HCT116 (cell line): ENCODE data around the gene ADARB1. TPM values are rescaled to one million over a fixed set of nuclear protein-coding genes. Genes with fewer than 3 reads are reported as not detected.

Source experiments
- ATAC-seq: fragments of 200-7000 bp; cut with Tn5 transposase; 2 replicates; pipeline ENCODE4 v1.9.1; 2020; ENCODE audit warnings: mild to moderate bottlenecking, moderate library complexity
- BruUV-seq: library from RNA; stranded (reverse); fragments of 400-500 nt; replicated peaks from 2 replicates; lab custom pipeline; 2021; lab: Mats Ljungman, UMichigan
- CTCF ChIA-PET: fragments of 300-600 bp; sonication (Branson Sonifier 250); formaldehyde crosslinking; loops from one replicate; lab custom pipeline; 2021; ENCODE audit warnings: antibody characterized with exemption; lab: Charles Lee
- POLR2A ChIA-PET: fragments of 300-600, 350-600 bp; sonication (Branson Sonifier 250); formaldehyde crosslinking; loops from one replicate; lab custom pipeline; 2021; ENCODE audit warnings: antibody characterized with exemption; lab: Charles Lee
- RAD21 ChIA-PET, 2 experiments: fragments of 300-600 bp; sonication (Branson Sonifier 250); formaldehyde crosslinking; loops; one replicate each; lab custom pipeline; 2023; ENCODE audit warnings: low total read pairs in 2 of 2; ENCODE audit not compliant: uncharacterized antibody in 2 of 2, unreplicated experiment in 2 of 2, low non-redundant PET in 1 of 2; lab: Charles Lee
- DNase-seq: peaks from one replicate; pipeline ENCODE4 v3.0.0-alpha.2; 2010; ENCODE audit warnings: low read depth, low spot score
- H2AFZ ChIP-seq: fragments of 200-600 bp; shearing (Covaris generic), sonication (generic); 2 replicates; pipeline ENCODE4 v1.6.1; 2017; ENCODE audit warnings: low read depth, mixed run types, mixed read lengths, antibody characterized with exemption, low read length; ENCODE audit not compliant: poor library complexity, severe bottlenecking
- H3K27ac ChIP-seq: 2 replicates; pipeline ENCODE4 v1.5.1; 2012; ENCODE audit warnings: low read depth, low read length
- H3K27me3 ChIP-seq: fragments of 200-600 bp; sonication (generic); 2 replicates; pipeline ENCODE4 v1.6.1; 2016; ENCODE audit warnings: mixed run types, low read length, mixed read lengths; ENCODE audit not compliant: insufficient read depth
- H3K36me3 ChIP-seq, 2 experiments: fragments of 200-500 bp in 1 of 2; fragments of 200-600 bp in 1 of 2; sonication (Bioruptor generic) in 1 of 2; sonication (generic) in 1 of 2; 2 replicates each; pipeline versions ENCODE4 v1.5.1 to v1.6.1; 2014 to 2016; ENCODE audit warnings: low read length in 2 of 2, inconsistent platforms in 1 of 2, mixed read lengths in 1 of 2, mixed run types in 1 of 2; ENCODE audit not compliant: insufficient read depth in 2 of 2, control insufficient read depth in 1 of 2
- H3K4me1 ChIP-seq, 2 experiments: fragments of 200-600 bp in 1 of 2; sonication (generic) in 1 of 2; 2 replicates each; pipeline versions ENCODE4 v1.5.1 to v1.6.1; 2012 to 2017; ENCODE audit warnings: low read length in 2 of 2, inconsistent platforms in 1 of 2, mild to moderate bottlenecking in 1 of 2, mixed read lengths in 1 of 2, mixed run types in 1 of 2, moderate library complexity in 1 of 2; ENCODE audit not compliant: insufficient read depth in 2 of 2, control insufficient read depth in 1 of 2
- H3K4me2 ChIP-seq: fragments of 200-600 bp; sonication (generic); 2 replicates; pipeline ENCODE4 v1.6.1; 2017; ENCODE audit warnings: mixed run types, low read length, mixed read lengths
- H3K4me3 ChIP-seq, 2 experiments: fragments of 200-600 bp in 1 of 2; sonication (generic) in 1 of 2; replicated peaks in 1 of 2; 2 replicates each; pipeline ENCODE4 v1.5.1; 2011 to 2016; ENCODE audit warnings: low read length in 2 of 2, control low read depth in 1 of 2, low read depth in 1 of 2, mild to moderate bottlenecking in 1 of 2, mixed read lengths in 1 of 2, mixed run types in 1 of 2
- H3K79me2 ChIP-seq: fragments of 200-600 bp; sonication (generic); 2 replicates; pipeline ENCODE4 v1.6.1; 2017; ENCODE audit warnings: mild to moderate bottlenecking, mixed run types, low read length, moderate library complexity, mixed read lengths; ENCODE audit not compliant: insufficient read depth
- H3K9ac ChIP-seq: fragments of 200-600 bp; sonication (generic); 2 replicates; pipeline ENCODE4 v1.6.1; 2016; ENCODE audit warnings: low read length, mixed read lengths
- H3K9me2 ChIP-seq: fragments of 200-600 bp; sonication (generic), shearing (Covaris generic); 2 replicates; pipeline ENCODE4 v1.6.1; 2017; ENCODE audit warnings: mixed run types, mild to moderate bottlenecking, moderate library complexity; ENCODE audit not compliant: insufficient read depth
- H3K9me3 ChIP-seq, 2 experiments: fragments of 200-500 bp in 1 of 2; fragments of 200-600 bp in 1 of 2; sonication (Bioruptor generic) in 1 of 2; sonication (generic) in 1 of 2; 2 replicates each; pipeline ENCODE4 v1.6.1; 2014 to 2017; ENCODE audit warnings: low read length in 2 of 2, mixed read lengths in 2 of 2, inconsistent platforms in 1 of 2, low read depth in 1 of 2, mild to moderate bottlenecking in 1 of 2, mixed run types in 1 of 2, moderate library complexity in 1 of 2; ENCODE audit not compliant: control insufficient read depth in 1 of 2, insufficient read depth in 1 of 2
- H4K20me1 ChIP-seq: fragments of 200-600 bp; sonication (generic), shearing (Covaris generic); 2 replicates; pipeline ENCODE4 v1.6.1; 2017; ENCODE audit warnings: mixed run types, mild to moderate bottlenecking, moderate library complexity; ENCODE audit not compliant: insufficient read depth
- ATF3 ChIP-seq: IDR thresholded peaks from 2 replicates; pipeline ENCODE4 v1.6.1; 2012
- CBX3 ChIP-seq: IDR thresholded peaks from 2 replicates; pipeline ENCODE4 v1.6.1; 2012; ENCODE audit warnings: low read depth
- CEBPB ChIP-seq: IDR thresholded peaks from 2 replicates; pipeline ENCODE4 v1.6.1; 2012; ENCODE audit warnings: low read depth
- CTCF ChIP-seq, 3 experiments: fragments of 200-600 bp in 1 of 3; sonication (generic) in 1 of 3; IDR thresholded peaks in 2 of 3; conservative IDR thresholded peaks in 1 of 3; 2 replicates each; pipeline ENCODE4 v1.5.1; 2012 to 2017; ENCODE audit warnings: low read depth in 2 of 3, low read length in 2 of 3, antibody characterized with exemption in 1 of 3, borderline replicate concordance in 1 of 3, control low read depth in 1 of 3, mild to moderate bottlenecking in 1 of 3, mixed read lengths in 1 of 3, mixed run types in 1 of 3, moderate library complexity in 1 of 3; ENCODE audit not compliant: insufficient read depth in 1 of 3
- ELF1 ChIP-seq: IDR thresholded peaks from 2 replicates; pipeline ENCODE4 v1.6.1; 2012; ENCODE audit warnings: low read depth, borderline replicate concordance
- EZH2 ChIP-seq: fragments of 200-600 bp; sonication (generic); IDR thresholded peaks from 2 replicates; pipeline ENCODE4 v1.6.1; 2017; ENCODE audit warnings: antibody characterized with exemption, mixed run types
- JUND ChIP-seq: IDR thresholded peaks from 2 replicates; pipeline ENCODE4 v1.6.1; 2012
- MAX ChIP-seq: IDR thresholded peaks from 2 replicates; pipeline ENCODE4 v1.6.1; 2012
- POLR2A ChIP-seq: IDR thresholded peaks from 2 replicates; pipeline ENCODE4 v1.7.0; 2011; ENCODE audit warnings: borderline replicate concordance; ENCODE audit not compliant: insufficient read depth, insufficient read length; ENCODE audit errors: extremely low read depth
- POLR2AphosphoS5 ChIP-seq: IDR thresholded peaks from 2 replicates; pipeline ENCODE4 v1.6.1; 2011; ENCODE audit warnings: mild to moderate bottlenecking, low read depth, low read length, moderate library complexity
- RAD21 ChIP-seq: IDR thresholded peaks from 2 replicates; pipeline ENCODE4 v1.6.1; 2012; ENCODE audit warnings: low read depth, mild to moderate bottlenecking
- SIN3A ChIP-seq: IDR thresholded peaks from 2 replicates; pipeline ENCODE4 v1.6.1; 2012; ENCODE audit warnings: low read depth
- SP1 ChIP-seq: IDR thresholded peaks from 2 replicates; pipeline ENCODE4 v1.6.1; 2012; ENCODE audit warnings: low read depth
- TCF7L2 ChIP-seq: IDR thresholded peaks from 2 replicates; pipeline ENCODE4 v1.7.0; 2011; ENCODE audit warnings: borderline replicate concordance, inconsistent platforms; ENCODE audit not compliant: insufficient read depth, insufficient read length; ENCODE audit errors: extremely low read depth
- YY1 ChIP-seq: IDR thresholded peaks from 2 replicates; pipeline ENCODE4 v1.6.1; 2011; ENCODE audit warnings: low read length, low read depth, moderate library complexity, mild to moderate bottlenecking; ENCODE audit not compliant: insufficient replicate concordance; ENCODE audit errors: extremely low read depth
- ZBTB33 ChIP-seq: IDR thresholded peaks from 2 replicates; pipeline ENCODE4 v1.6.1; 2011; ENCODE audit warnings: mild to moderate bottlenecking, low read length, moderate library complexity; ENCODE audit not compliant: insufficient replicate concordance; ENCODE audit errors: extremely low read depth
- ZFX ChIP-seq: fragments of 450-650 bp; IDR thresholded peaks from 2 replicates; pipeline ENCODE4 v1.6.1; 2017
- ZNF274 ChIP-seq: fragments of 200-500 bp; sonication (Bioruptor generic); IDR thresholded peaks from 2 replicates; pipeline ENCODE4 v1.6.1; 2014; ENCODE audit warnings: mild to moderate bottlenecking, low read depth, low read length, inconsistent platforms
- intact Hi-C: fragments of 100-400 bp; cut with micrococcal nuclease; formaldehyde crosslinking; loops from 2 replicates; pipeline ENCODE4 v1.10.0; 2022
- total RNA-seq: library from RNA; stranded (reverse); gene quantifications from one replicate; pipeline ENCODE4 v1.2.1, GENCODE V29; 2021; ENCODE audit not compliant: unreplicated experiment

Gene ADARB1
- total RNA-seq, 1 experiment from 2014 or later = 13.5 TPM

GRCh38 chr21:45169682-45170081 is 95.3 kb downstream of the ADARB1 start:
- POLR2A ChIA-PET = no interaction called here
- Histone ChIP-seq H3K4me2 (no peak overlapping the region), H2AFZ (no peak overlapping the region), H3K9me2 (no peaks in the 10 kb centered on the region), H3K9ac (no peak overlapping the region), H3K27me3 (no peaks in the 10 kb centered on the region), H3K79me2 (no peaks in the 10 kb centered on the region), H4K20me1 (no peaks in the 10 kb centered on the region), H3K4me1 (no peaks in the 10 kb centered on the region; a peak in 2 of 4 replicates), H3K27ac (no peak overlapping the region), H3K9me3 (no peaks in the 10 kb centered on the region), H3K36me3 (no peaks in the 10 kb centered on the region), H3K4me3 (no peak overlapping the region)
- no peak for TF ChIP-seq CEBPB
- BruUV-seq = no TSS peak
- RAD21 ChIA-PET = no interaction called here
- CTCF ChIA-PET = no interaction called here
- DNase-seq (no peak), ATAC-seq (no peak)
- intact Hi-C loops = no loop called here

GRCh38 chr21:45170987-45171386 is 96.6 kb downstream of the ADARB1 start:
- no peaks in the 10 kb centered on the region for H3K9me2 ChIP-seq
- H3K79me2 ChIP-seq = no peaks in the 10 kb centered on the region
- no peaks in the 10 kb centered on the region; a peak in 2 of 4 replicates for H3K4me1 ChIP-seq
- ATAC-seq (no peak), DNase-seq (no peak)
- intact Hi-C loops = no loop called here
- H4K20me1 ChIP-seq = no peaks in the 10 kb centered on the region
- H3K27me3 ChIP-seq = no peaks in the 10 kb centered on the region
- H2AFZ ChIP-seq = no peak overlapping the region
- H3K9ac ChIP-seq = no peak overlapping the region
- RAD21 ChIA-PET = no interaction called here
- H3K4me2 ChIP-seq = no peak overlapping the region
- no TSS peak for BruUV-seq
- H3K9me3 ChIP-seq = no peaks in the 10 kb centered on the region
- POLR2A ChIA-PET = no interaction called here
- TF ChIP-seq ZFX (no peak), MAX (no peak), ELF1 (no peak), POLR2A (no peak), CTCF (IDR thresholded peaks at IDR 0.05 in 2 of 3, conservative IDR thresholded peaks at IDR 0.05 in 1 of 3; ENCODE audit: borderline replicate concordance in 1 of 3, insufficient read depth in 1 of 3, low read depth in 2 of 3, low read length in 2 of 3) (no peak), ZBTB33 (no peak), SIN3A (no peak), RAD21 (no peak), TCF7L2 (no peak), CBX3 (no peak), POLR2AphosphoS5 (no peak), ATF3 (no peak), CEBPB (no peak), SP1 (no peak), EZH2 (no peak), ZNF274 (no peak), YY1 (no peak), JUND (no peak)
- H3K36me3 ChIP-seq = no peaks in the 10 kb centered on the region
- H3K4me3 ChIP-seq = no peak overlapping the region
- CTCF ChIA-PET = no interaction called here
- no peak overlapping the region for H3K27ac ChIP-seq
